Measurements from ENCODE around the gene SLC25A26.

Gene SLC25A26

DNA sequence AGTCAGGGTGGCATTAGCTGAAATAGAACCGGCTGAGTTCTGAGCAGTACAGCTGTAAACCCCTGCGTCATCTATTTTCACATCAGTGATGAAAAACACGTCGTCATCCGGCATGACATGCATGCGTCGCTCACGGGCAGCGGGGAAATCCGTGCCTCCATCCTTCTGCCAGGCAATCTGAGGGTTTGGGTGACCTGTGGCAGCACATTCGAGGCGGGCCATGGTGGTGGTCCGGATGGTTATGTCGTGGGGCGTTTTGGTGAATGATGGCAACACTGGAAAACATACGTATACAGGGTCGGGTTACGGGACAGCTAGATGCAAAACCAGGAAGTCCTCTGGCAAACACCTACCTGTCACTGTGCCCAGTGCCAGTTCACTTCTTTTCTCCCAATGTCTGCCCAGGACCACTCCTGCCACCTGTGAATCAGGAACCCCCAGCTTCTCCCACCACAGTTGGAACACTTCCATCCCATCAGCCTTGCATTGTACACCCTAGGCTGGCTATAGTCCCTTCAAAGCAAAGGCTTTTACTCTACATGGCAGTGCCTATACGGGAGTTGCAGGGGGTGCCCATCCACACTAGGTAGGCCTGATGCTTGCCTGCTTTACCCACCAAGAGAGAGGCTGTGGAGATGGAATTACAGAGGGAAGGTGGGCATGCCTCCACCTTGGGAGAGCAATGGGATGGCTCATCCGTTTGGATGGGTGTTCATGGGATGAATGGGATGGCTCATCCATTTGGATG, 163.4 kb downstream of the SLC25A26 start:
- Histone ChIP-seq H3K9me3 (no peaks in the 10 kb centered on the region), H3K4me3 (ENCODE audit: low read depth, low read length) (no peak overlapping the region), H3K36me3 (peaks cover 10% of the 10 kb centered on the region; the same call in 1 of the 2 replicates), H3K4me1 (no peaks in the 10 kb centered on the region), H3K27me3 (no peaks in the 10 kb centered on the region)
- no peak for DNase-seq
- TF ChIP-seq, protein P1, sequence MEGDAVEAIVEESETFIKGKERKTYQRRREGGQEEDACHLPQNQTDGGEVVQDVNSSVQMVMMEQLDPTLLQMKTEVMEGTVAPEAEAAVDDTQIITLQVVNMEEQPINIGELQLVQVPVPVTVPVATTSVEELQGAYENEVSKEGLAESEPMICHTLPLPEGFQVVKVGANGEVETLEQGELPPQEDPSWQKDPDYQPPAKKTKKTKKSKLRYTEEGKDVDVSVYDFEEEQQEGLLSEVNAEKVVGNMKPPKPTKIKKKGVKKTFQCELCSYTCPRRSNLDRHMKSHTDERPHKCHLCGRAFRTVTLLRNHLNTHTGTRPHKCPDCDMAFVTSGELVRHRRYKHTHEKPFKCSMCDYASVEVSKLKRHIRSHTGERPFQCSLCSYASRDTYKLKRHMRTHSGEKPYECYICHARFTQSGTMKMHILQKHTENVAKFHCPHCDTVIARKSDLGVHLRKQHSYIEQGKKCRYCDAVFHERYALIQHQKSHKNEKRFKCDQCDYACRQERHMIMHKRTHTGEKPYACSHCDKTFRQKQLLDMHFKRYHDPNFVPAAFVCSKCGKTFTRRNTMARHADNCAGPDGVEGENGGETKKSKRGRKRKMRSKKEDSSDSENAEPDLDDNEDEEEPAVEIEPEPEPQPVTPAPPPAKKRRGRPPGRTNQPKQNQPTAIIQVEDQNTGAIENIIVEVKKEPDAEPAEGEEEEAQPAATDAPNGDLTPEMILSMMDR (IDR thresholded peaks at IDR 0.05; ENCODE audit: low read depth, low read length) = no peak

DNA sequence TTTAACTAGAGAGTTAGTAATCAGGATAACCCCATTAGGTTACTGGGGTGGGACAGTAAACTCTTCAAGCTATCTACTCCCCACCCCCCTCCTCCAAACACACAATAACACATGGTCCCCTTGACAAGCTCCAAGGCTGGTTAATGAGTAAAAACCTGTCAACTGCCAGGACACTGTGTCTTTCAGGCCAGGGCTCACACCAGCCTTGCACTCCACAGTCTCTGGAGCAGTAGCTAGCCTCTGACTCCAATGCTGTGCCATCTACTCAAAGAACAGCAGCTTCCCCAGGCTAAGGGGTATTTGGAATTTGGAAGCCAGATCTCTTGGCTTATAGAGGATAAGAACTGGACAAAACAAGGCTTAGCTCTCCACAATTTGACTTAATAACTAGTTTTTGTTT, 164.3 kb downstream of the SLC25A26 start:
- H3K27me3 ChIP-seq = no peaks in the 10 kb centered on the region
- no peaks in the 10 kb centered on the region for H3K4me1 ChIP-seq
- TF ChIP-seq, protein P1 (IDR thresholded peaks at IDR 0.05; ENCODE audit: low read depth, low read length) = no peak
- H3K4me3 ChIP-seq (ENCODE audit: low read depth, low read length) = no peak overlapping the region
- DNase-seq = no peak
- peaks cover 10% of the 10 kb centered on the region; the same call in 1 of the 2 replicates for H3K36me3 ChIP-seq
- no peaks in the 10 kb centered on the region for H3K9me3 ChIP-seq

DNA sequence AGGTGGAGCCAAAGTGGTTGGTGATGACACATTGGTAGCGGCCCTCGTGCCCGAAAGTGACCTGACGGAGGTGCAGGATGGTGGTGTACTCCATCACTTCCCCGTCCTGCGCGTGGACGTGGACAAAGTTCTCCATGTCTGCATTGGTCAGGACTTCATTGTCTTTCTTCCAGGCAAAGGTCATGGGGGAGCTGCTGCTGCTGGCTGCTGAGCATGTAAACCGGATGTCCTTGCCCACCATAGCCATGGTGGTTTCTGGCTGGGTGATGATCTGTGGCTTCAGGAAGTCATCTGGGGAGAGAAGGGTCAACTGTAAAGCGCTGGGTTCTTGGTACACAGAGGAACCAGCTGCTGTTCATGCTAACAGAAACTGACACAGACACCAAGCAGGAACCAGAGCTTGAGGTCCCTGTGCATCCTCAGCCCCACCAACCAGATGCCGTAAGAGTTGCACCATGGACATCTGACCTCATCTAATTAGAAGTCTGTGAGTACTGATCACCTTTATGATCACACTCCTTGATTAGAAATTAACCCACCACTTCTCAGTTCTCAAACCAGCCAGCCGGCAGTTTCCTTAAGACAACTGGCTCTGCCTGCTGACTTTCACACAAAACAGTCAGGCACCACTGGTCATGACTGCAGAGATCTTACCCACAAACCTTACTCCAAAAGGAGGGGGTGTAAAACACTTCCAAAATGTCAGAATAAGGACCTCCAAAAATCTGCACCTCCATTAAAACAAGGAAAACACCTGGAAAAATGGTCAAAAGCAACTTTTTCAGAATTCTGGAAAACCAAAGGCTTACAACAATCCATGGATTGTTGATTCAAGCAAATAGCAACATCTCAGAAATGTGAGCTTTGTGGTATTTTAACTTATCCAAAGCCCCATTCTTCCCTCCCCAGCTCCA, 165.5 kb downstream of the SLC25A26 start:
- TF ChIP-seq, protein P1 (IDR thresholded peaks at IDR 0.05; ENCODE audit: low read depth, low read length) = no peak
- Histone ChIP-seq H3K4me3 (ENCODE audit: low read depth, low read length) (no peak overlapping the region), H3K9me3 (no peaks in the 10 kb centered on the region), H3K4me1 (no peaks in the 10 kb centered on the region; the same call in 1 of the 2 replicates), H3K27me3 (no peaks in the 10 kb centered on the region), H3K36me3 (peaks cover 10% of the 10 kb centered on the region; the same call in 1 of the 2 replicates)
- DNase-seq = no peak

DNA sequence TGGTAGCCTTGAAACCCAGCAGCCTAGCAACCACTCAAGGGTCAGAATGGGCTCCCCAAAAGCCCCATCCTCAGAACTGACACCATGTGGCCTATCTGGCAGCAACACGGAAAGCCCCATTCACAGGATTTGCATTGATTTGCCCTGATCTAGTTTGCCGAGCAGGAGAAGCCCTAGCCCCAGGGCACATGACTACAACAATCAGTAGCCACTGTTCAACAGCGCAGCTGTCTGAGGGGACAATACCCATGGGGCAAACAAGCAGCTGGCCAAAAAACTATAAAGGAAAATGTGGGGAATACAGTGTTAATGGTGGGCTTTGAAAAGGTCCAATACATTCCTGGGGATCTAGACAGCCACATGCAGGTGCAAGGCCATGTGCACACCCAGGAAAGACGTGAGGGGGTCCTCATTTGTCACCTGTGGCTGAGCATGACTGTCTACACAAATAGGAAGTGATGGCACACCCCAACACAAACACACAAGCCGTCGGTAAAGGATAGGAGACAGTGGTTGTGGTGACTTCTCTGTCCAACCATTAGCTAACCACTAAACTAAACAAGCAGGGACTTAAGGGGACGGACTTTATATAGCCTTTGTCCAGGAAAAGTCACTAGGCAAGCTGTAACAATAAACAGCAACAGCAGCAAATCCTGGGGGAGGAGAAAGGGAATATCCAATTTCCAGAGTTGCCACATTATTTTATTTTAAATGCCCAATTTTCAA, 166.3 kb downstream of the SLC25A26 start:
- no peak for DNase-seq
- TF ChIP-seq, protein P1 (IDR thresholded peaks at IDR 0.05; ENCODE audit: low read depth, low read length) = no peak
- Histone ChIP-seq H3K9me3 (no peaks in the 10 kb centered on the region), H3K4me1 (no peaks in the 10 kb centered on the region; the same call in 1 of the 2 replicates), H3K36me3 (0 out of 2 replicates have a peak, but pooled peaks cover 6% of the 10 kb centered on the region), H3K4me3 (ENCODE audit: low read depth, low read length) (no peak overlapping the region), H3K27me3 (no peaks in the 10 kb centered on the region)

DNA sequence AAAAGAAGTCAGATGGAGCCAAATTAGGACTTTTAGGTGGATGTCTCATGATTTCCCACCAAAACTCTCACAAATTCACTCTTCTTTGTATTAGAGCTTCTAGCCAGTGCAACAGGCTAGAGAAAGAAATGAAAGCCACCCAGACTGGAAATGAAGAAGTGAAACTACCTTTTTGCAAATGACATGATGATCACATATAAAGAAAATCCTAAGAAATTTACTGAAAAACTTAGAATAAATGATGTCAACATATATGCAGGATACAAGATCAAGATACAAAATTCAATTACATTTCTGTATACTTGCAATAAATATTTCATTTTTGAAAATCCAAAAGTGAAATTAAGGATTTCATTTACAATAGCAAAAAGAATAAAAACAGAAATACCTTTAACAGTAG, 169.2 kb downstream of the SLC25A26 start:
- DNase-seq = no peak
- Histone ChIP-seq H3K4me1 (no peaks in the 10 kb centered on the region; the same call in 1 of the 2 replicates), H3K27me3 (no peaks in the 10 kb centered on the region), H3K4me3 (ENCODE audit: low read depth, low read length) (no peak overlapping the region), H3K9me3 (no peaks in the 10 kb centered on the region), H3K36me3 (no peaks in the 10 kb centered on the region)
- TF ChIP-seq, protein P1 (IDR thresholded peaks at IDR 0.05; ENCODE audit: low read depth, low read length) = no peak
